HG02678 (cell line): ENCODE results near the gene ID1.
"Not testable (repeated sequence)": the region's sequence is repeated elsewhere in the genome, so short reads cannot be mapped to it uniquely, and the experiment has no call there.

Experiments
- ATAC-seq: cut with Tn5 transposase; IDR thresholded peaks from one replicate; pipeline ENCODE4 v1.9.1; 2021; ENCODE audit warnings: mild to moderate bottlenecking, moderate library complexity; ENCODE audit not compliant: unreplicated experiment

ID1 gene

DNA sequence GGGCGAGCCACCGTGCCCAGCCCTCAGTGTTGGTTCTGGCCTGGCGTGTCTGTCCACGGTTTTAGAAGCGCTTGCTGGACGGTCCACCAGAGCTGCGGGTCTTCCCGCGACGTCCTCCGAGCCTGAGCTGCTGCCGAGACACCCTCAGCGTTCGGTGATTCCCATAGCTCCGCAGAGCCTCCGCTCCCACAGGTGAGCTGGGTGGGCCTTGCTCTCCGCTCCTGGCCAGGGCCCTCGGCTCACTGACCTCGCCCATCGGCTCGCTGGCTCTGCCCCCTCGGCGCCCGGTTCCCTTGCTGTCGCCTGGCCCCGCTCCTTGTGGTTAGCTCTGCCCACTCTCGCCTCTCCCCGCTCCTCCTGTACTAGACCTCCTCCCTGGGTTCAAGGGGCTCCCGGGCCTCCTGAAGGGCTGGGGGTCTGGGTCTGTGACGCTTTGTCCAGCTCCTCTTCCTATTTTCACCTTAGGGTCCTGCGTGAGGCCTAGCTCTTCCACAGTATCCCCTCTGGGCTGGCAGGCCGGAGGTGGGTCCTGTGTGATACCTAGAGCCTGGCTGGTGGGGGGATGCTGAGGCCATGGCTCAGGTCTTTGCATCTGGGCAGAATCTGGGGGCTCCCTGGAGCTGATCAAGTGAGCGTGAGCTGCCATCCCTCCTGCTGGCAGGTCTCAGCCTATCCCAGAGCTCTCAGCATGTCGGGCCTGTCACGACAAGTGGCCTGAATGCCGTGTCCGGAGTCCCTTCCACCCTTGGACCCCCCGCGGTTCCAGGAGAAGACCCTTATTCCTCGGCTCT lies 27.7 kb downstream of the ID1 start:
- ATAC-seq = no peak

DNA sequence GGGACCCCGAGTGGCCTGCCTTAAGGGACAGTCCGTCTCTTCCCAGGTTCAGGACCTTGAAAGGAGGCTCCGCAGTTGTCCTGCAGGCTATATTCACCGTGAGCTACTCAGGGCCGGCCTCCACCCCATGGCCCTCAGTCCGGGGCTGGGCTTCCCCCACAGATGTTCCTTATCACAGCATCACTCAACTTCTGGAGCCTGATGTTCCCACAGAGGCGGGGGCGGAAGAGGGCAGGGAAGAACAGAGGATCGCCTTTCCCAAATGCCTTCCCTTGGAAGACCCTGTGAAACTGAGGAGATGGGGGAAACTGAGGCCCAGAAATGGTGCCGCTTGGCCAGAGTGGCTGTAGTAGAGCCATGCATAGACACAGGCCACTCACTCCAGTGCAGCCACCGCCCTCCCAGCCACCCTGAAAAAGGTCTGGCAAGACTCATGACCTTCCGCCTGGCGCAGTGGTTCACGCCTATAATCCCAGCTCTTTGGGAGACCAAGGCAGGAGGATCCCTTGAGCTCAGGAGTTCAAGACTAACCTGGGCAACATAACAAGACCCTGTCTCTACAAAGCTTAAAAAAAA lies 28.3 kb downstream of the ID1 start:
- no peak for ATAC-seq

- no peak for ATAC-seq
Measured at GRCh38 chr20:31637660-31638059, 32.6 kb downstream of the ID1 start, which contains the start of gene COX4I2. COX4I2 (plus strand) TSS chr20:31637912; CDS start chr20:31639018, 1,106 bp downstream.

DNA sequence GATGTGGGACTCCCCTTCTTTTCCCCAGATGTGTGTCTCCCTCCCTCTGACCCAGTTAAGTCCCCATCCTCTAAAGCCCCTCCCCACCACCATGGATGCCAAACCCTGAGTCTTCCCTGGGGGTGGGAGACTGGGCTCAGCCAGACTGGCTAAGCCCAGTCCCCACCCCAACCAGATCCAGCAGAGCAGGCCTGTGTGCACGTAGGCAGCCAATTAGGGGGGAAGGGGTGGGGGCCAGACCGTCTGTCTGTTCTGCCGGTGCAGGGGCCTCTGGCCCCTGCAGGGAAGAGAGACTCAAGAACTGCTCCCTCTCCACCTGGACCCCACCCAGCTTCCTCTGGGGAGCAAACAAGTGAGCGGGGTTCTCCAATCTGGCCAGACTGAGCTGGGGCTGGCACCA lies 33.2 kb downstream of the ID1 start:
- no peak for ATAC-seq

GRCh38 chr20:31638816-31639215 lies 33.7 kb downstream of the ID1 start:
- no peak for ATAC-seq

DNA sequence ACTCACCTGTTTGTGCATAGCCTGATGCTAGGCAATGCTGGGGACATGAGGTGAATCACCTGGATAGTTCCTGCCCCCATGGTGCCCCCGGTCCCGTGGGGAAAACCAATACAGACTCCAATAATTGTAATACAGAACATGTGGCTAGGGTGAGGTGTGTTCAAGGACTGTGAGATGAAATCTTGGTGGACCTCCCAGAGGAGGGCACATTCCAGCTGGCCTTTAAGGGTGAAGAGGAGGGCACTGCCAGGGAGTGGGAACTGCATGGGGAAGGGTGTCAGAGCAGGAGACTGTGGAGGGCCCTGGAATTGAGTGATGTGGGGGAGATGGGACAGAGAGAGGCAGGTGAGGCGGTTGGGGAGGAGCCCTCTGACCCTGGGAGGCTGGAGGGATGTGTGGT lies 35.2 kb downstream of the ID1 start:
- ATAC-seq = no peak

DNA sequence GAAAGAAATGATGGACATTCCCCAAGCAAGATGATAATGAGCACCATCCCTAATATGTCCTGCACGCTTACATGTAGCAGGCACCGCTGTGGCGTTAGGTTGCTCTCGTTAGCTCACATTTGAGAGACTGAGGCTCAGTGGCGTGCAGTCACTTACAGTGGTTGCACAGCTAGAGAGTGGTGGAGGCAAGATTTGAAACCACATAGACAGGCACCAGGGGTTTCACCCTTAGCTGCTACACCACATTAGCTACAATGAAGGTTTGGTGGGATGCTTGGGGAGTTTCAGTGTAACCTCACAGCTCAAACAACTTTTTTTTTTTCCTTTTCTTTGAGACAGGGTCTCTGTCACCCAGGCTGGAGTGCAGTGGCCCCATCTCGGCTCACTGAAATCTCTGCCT lies 36.3 kb downstream of the ID1 start:
- ATAC-seq = no peak

DNA sequence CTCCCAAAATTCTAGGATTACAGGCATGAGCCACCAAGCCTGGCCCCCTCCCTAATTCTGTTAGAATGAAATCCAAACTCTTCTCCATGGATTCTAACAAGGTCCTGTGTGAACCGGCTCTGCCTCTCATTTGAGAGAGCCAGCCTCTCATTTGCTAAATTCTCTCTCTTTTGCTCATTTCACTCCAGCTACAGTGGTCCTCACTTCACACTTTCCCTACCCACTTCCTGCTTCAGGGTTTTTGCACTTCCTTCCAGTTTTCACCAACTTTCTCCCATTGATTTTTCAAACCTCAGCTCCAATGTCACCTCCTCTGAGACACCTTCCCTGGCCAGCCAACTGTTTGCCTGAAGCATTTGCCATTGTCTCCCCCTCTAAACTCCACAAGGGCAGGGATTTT lies 37.7 kb downstream of the ID1 start:
- no peak for ATAC-seq

GRCh38 chr20:31643522-31643921 lies 38.4 kb downstream of the ID1 start:
- ATAC-seq = no peak

- ATAC-seq = no peak
Measured at GRCh38 chr20:31644701-31645100, 39.6 kb downstream of the ID1 start.

GRCh38 chr20:31648104-31648503 lies 43.0 kb downstream of the ID1 start:
- not testable (repeated sequence) for ATAC-seq

DNA sequence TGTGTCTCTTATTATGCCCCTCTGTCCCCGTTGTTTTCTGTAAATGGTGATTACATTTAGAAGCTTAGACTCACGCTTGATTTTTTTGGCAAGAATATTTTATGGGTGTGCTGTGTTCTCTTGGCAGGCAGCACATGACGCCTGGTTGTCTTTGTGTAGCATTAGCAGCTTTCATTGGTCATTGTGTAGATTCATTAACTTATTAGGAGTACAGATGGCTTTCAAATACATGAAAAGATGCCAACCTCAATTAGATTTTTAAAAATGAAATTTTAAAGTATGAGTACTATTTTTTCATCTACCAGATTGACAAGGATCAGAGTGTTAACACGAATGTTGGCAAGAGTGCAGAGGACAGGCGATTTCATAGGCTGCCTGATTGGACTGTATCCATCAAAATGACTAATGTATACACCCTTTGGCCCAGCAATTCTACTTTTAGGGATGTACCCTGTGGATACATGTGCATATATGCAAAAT lies 47.9 kb downstream of the ID1 start:
- ATAC-seq = no peak

DNA sequence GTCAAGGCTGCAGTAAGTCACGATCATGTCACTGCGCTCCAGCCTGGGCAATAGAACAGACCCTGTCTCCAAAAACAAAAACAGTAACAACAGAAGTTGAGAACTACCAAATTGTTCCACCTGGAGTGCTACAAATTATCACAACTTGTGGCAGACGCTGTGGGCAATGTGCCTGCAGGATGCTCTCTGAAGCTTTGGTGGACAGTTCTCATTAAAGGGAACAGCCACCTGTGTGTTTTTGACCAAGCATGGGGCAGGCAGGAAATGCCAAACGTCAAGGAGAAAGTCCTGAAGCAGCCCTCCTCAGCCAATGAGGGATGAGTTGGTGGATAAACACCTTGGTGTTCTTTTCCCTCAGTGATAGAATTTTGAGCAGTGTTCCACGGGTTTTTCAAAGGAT lies 48.5 kb downstream of the ID1 start:
- no peak for ATAC-seq

- ATAC-seq = no peak
Measured at GRCh38 chr20:31654534-31654933, 49.4 kb downstream of the ID1 start.
